SW480 (cell line): Measurements from ENCODE around the gene NEDD4.
A peak's percentile ranks its signal among the peaks of the same experiment; 100 is the strongest.
"Not testable (repeated sequence)": the region's sequence is repeated elsewhere in the genome, so short reads cannot be mapped to it uniquely, and the experiment has no call there.

ENCODE experiments used
- DNase-seq: peaks from one replicate; pipeline ENCODE4 v3.0.0-alpha.2; 2016; ENCODE audit warnings: low spot score

NEDD4 gene

GRCh38 chr15:55823699-55824340 is 169.6 kb downstream of the NEDD4 start:
- DNase-seq, result no peak

- no peak for DNase-seq
Observed at GRCh38 chr15:55823191-55823670, 170.2 kb downstream of the NEDD4 start.

GRCh38 chr15:55821740-55822139 is 171.7 kb downstream of the NEDD4 start:
- not testable (repeated sequence) for DNase-seq

- no peak for DNase-seq
Observed at GRCh38 chr15:55820043-55820442, 173.4 kb downstream of the NEDD4 start.

GRCh38 chr15:55819397-55820034 is 173.9 kb downstream of the NEDD4 start:
- no peak for DNase-seq

GRCh38 chr15:55816017-55816416 is 177.4 kb downstream of the NEDD4 start:
- no peak for DNase-seq

GRCh38 chr15:55802600-55803376 is 190.6 kb downstream of the NEDD4 start:
- DNase-seq, result no peak

GRCh38 chr15:55800216-55800615 is 193.2 kb downstream of the NEDD4 start:
- DNase-seq, result no peak

GRCh38 chr15:55799291-55800212 is 193.9 kb downstream of the NEDD4 start:
- no peak for DNase-seq

- no peak for DNase-seq
Observed at GRCh38 chr15:55796321-55796965, 197.0 kb downstream of the NEDD4 start.

GRCh38 chr15:55795031-55795430 is 198.4 kb downstream of the NEDD4 start:
- no peak for DNase-seq

GRCh38 chr15:55791551-55792400 is 201.6 kb downstream of the NEDD4 start:
- DNase-seq, result peak; percentile 36

GRCh38 chr15:55789066-55789660 is 204.2 kb downstream of the NEDD4 start:
- no peak for DNase-seq

GRCh38 chr15:55786341-55786740 is 207.1 kb downstream of the NEDD4 start:
- DNase-seq, result no peak

GRCh38 chr15:55785593-55785992 is 207.8 kb downstream of the NEDD4 start:
- DNase-seq, result not testable (repeated sequence)

GRCh38 chr15:55784286-55784685 is 209.1 kb downstream of the NEDD4 start:
- no peak for DNase-seq

- no peak for DNase-seq
Observed at GRCh38 chr15:55782901-55783300, 210.5 kb downstream of the NEDD4 start.

- DNase-seq, result no peak
Observed at GRCh38 chr15:55780292-55780691, 213.1 kb downstream of the NEDD4 start.

GRCh38 chr15:55778932-55779331 is 214.5 kb downstream of the NEDD4 start:
- DNase-seq, result no peak
